Posterior cingulate gyrus (tissue), 11 donors: ENCODE results near the gene CCDC27.
"Not testable (repeated sequence)": the region's sequence is repeated elsewhere in the genome, so short reads cannot be mapped to it uniquely, and the experiment has no call there.

Source experiments
- DNase-seq, 10 donors: peaks; one replicate each; pipeline versions ENCODE4 v3.0.0 to v3.0.0-alpha.2; 2020 to 2021; ENCODE audit warnings: mixed read lengths in 3 of 10
- intact Hi-C: fragments of 100-400 bp; cut with DNase I; formaldehyde crosslinking; loops from one replicate; pipeline ENCODE4 v1.15.1; 2023

Gene CCDC27

GRCh38 chr1:3735027-3735681 lies 17.1 kb upstream of the CCDC27 start:
- DNase-seq = peak in 1 of 10 donors; percentile 70
- intact Hi-C loops = no loop called here

GRCh38 chr1:3735688-3736087 lies 16.6 kb upstream of the CCDC27 start:
- intact Hi-C loops = no loop called here
- peak in 1 of 10 donors; percentile 73 for DNase-seq

GRCh38 chr1:3736131-3736561 lies 16.1 kb upstream of the CCDC27 start:
- intact Hi-C loops = no loop called here
- DNase-seq = peak in 1 of 10 donors; percentile 66

- intact Hi-C loops = no loop called here
- DNase-seq = peak in 1 of 10 donors; percentile 52
Observed at GRCh38 chr1:3736708-3737107, 15.5 kb upstream of the CCDC27 start.

- intact Hi-C loops = no loop called here
- DNase-seq = no peak
Observed at GRCh38 chr1:3738943-3739342, 13.3 kb upstream of the CCDC27 start.

- intact Hi-C loops = no loop called here
- peak in 3 of 10 donors; percentile 40 to 88 (median 71) for DNase-seq
Observed at GRCh38 chr1:3740042-3740441, 12.2 kb upstream of the CCDC27 start.

GRCh38 chr1:3740752-3741151 lies 11.5 kb upstream of the CCDC27 start:
- peak in 3 of 10 donors; percentile 37 to 67 (median 55) for DNase-seq
- intact Hi-C loops = no loop called here

GRCh38 chr1:3741566-3742438 lies 10.4 kb upstream of the CCDC27 start:
- intact Hi-C loops = no loop called here

GRCh38 chr1:3742439-3743298 lies 9.6 kb upstream of the CCDC27 start:
- intact Hi-C loops = no loop called here
- DNase-seq = peak in 3 of 10 donors; percentile 45 to 60 (median 50)

More at GRCh38 chr1:3741566-3742438, 10.4 kb upstream of the CCDC27 start:
- peak in 3 of 10 donors; percentile 45 to 76 (median 61) for DNase-seq

GRCh38 chr1:3743421-3743820 lies 8.8 kb upstream of the CCDC27 start:
- intact Hi-C loops = no loop called here
- DNase-seq = peak in 1 of 10 donors; percentile 50

GRCh38 chr1:3743826-3744225 lies 8.4 kb upstream of the CCDC27 start:
- intact Hi-C loops = no loop called here
- DNase-seq = peak in 2 of 10 donors; percentile 52 to 63

GRCh38 chr1:3744646-3745045 lies 7.6 kb upstream of the CCDC27 start:
- peak in 2 of 10 donors; percentile 33 to 70 for DNase-seq
- intact Hi-C loops = no loop called here

GRCh38 chr1:3745071-3745470 lies 7.2 kb upstream of the CCDC27 start:
- intact Hi-C loops = no loop called here
- DNase-seq = peak in 2 of 10 donors; percentile 33

GRCh38 chr1:3745590-3746381 lies 6.5 kb upstream of the CCDC27 start:
- intact Hi-C loops = no loop called here
- peak in 5 of 10 donors; percentile 25 to 90 (median 51) for DNase-seq

- intact Hi-C loops = no loop called here
Observed at GRCh38 chr1:3746389-3746829, 5.8 kb upstream of the CCDC27 start.

GRCh38 chr1:3746830-3747521 lies 5.3 kb upstream of the CCDC27 start:
- intact Hi-C loops = no loop called here
- peak; percentile 87 to 99 (median 92) for DNase-seq

More at GRCh38 chr1:3746389-3746829, 5.8 kb upstream of the CCDC27 start:
- peak in 2 of 10 donors; percentile 61 to 84 for DNase-seq

GRCh38 chr1:3747522-3747848 lies 4.8 kb upstream of the CCDC27 start:
- intact Hi-C loops = no loop called here

GRCh38 chr1:3747903-3748302 lies 4.3 kb upstream of the CCDC27 start:
- intact Hi-C loops = no loop called here
- peak in 2 of 10 donors; percentile 47 to 57 for DNase-seq

More at GRCh38 chr1:3747522-3747848, 4.8 kb upstream of the CCDC27 start:
- no peak for DNase-seq

- intact Hi-C loops = not testable (repeated sequence)
- DNase-seq = peak in 1 of 10 donors; percentile 49
Observed at GRCh38 chr1:3748316-3748900, 3.8 kb upstream of the CCDC27 start.
